DLD1 (cell line): ENCODE data around the gene HRH2.
"Not testable (repeated sequence)": the region's sequence is repeated elsewhere in the genome, so short reads cannot be mapped to it uniquely, and the experiment has no call there.

Experiments
- in situ Hi-C: cut with HindIII; loops from 2 replicates; pipeline ENCODE4 v1.10.0; 2017; ENCODE audit warnings: low sequenced_read_pairs

The HRH2 gene

GRCh38 chr5:175657593-175658271 is at the start of gene HRH2:
TSS of gene HRH2 (plus strand) at chr5:175658071. CDS start at chr5:175683234, 25,163 bp downstream.
- in situ Hi-C loops = no loop called here

DNA sequence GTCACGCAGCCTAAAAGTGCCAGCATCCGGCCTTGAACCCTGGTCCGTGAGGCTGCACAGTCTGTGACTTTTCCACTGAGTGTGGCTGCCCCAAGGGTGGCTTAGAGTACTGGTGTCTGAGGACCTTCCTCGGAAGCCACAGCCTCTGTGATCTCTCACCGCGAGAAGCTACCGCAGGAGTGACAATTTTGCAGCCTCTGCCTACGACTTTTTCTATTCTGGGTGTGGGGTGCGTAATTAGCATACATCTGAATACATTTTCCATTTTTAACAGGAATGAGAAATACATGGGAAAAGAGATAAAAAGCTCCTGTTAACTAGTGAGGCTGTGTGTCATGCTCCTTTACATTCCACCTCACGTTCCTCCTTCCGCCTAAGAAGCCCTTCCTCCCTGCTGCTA is 48.3 kb upstream of the HRH2 start:
- in situ Hi-C loops = no loop called here

- in situ Hi-C loops = no loop called here
Observed at GRCh38 chr5:175610381-175610780, 47.5 kb upstream of the HRH2 start.

GRCh38 chr5:175610898-175611297 is 47.0 kb upstream of the HRH2 start:
- in situ Hi-C loops = no loop called here

DNA sequence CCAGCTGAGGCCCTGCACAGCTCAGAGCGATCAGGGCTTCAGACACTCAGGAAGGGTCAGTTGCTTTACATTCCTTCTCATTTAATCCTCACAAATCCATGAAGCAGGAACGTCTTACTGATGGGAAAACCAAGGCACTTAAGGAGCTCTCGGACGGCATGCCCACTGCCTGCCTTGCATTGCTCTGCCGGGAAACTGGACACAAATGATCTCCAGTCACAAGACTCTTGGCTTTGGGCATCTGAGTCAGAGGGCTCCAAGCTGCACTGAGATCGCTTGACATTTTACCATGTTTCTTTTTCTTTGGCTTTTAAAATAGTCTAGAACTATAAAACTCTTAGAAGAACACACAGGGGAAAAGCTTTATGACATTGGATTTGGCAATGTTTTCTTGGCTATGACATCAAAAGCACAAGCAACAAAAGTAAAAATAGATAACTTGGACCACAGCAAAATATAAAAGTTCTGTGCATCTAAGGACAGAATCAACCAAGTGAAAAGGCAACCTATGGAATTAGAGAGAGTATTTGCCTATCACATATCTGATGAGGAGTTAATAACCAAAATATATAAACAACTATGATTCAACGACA is 43.6 kb upstream of the HRH2 start:
- in situ Hi-C loops = no loop called here

- in situ Hi-C loops = no loop called here
Observed at GRCh38 chr5:175614861-175615260, 43.0 kb upstream of the HRH2 start.

- in situ Hi-C loops = no loop called here
Observed at GRCh38 chr5:175616083-175616482, 41.8 kb upstream of the HRH2 start.

DNA sequence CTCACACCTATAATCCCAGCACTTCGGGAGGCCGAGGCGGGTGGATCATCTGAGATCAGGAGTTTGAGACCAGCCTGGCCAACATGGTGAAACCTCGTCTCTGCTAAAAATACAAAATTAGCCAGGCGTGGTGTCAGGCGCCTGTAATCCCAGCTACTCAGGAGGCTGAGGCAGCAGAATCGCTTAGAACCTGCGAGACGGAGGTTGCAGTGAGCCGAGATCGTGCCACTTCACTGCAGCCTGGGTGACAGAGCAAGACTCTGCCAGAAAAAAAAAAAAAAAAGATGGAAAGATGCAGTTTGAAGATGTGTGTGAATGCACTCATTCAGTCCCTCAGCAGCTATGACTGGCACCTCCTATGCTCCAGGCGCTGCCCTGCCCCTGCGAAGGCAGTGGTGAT is 41.3 kb upstream of the HRH2 start:
- in situ Hi-C loops = not testable (repeated sequence)

GRCh38 chr5:175617447-175617846 is 40.4 kb upstream of the HRH2 start:
- in situ Hi-C loops = no loop called here

DNA sequence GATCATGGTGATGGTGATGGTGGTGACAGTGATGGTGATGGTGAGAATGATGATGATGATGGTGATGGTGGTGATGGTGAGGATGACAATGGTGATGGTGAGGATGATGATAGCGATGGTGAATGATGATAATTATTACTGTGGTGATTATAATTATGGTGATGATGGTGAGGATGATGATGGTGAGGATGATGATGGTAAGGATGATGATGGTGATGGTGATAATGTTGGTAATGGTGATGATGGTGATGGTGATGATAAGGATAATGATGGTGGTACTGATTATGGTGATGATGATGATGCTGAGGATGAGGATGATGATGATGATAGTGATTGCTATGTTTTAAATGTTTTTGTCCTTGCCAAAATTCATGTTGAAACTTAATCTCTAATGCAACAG is 37.3 kb upstream of the HRH2 start:
- in situ Hi-C loops = no loop called here

GRCh38 chr5:175621971-175622370 is 35.9 kb upstream of the HRH2 start:
- in situ Hi-C loops = no loop called here

GRCh38 chr5:175623088-175623487 is 34.8 kb upstream of the HRH2 start:
- in situ Hi-C loops = no loop called here

DNA sequence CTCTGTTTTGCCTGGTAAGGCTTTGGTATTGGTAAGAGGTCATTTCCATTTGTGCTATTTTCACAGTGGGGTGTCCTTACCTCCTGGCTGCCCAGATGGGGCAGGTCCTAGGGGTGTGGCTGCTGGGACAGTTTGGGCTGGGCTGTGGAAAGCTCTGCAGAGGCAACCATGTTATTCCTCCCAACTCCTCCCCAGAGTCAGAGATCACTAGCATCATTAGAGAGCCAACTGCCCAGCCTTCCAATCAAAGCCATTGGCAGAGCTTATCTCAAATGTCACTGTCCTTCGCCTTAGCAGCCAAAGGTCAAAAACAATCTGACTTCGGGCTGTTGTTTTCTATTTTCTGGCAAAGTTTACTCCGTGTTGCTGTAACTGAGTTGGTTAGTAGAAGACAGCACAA is 33.6 kb upstream of the HRH2 start:
- in situ Hi-C loops = no loop called here

- in situ Hi-C loops = no loop called here
Observed at GRCh38 chr5:175627005-175627404, 30.9 kb upstream of the HRH2 start.

DNA sequence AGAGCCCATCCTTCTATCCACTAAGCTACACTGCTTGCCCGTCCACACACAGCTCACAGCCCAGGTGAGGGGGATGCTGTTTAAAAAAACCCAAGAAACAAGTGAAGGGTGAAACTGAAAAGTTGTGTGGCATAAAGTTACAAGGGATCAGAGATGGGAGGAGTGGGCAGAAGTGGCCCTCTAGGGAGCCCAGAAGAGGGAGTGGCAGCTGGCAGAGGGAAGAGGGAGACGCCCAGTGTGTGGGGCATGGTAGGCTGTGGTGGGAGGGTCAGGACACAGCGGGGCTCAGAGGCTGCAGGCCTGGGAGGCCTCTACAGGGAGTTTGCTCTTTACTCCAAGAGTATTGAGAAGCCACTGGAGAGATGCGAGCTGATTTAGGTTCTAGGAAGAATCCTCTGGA is 30.1 kb upstream of the HRH2 start:
- in situ Hi-C loops = no loop called here

DNA sequence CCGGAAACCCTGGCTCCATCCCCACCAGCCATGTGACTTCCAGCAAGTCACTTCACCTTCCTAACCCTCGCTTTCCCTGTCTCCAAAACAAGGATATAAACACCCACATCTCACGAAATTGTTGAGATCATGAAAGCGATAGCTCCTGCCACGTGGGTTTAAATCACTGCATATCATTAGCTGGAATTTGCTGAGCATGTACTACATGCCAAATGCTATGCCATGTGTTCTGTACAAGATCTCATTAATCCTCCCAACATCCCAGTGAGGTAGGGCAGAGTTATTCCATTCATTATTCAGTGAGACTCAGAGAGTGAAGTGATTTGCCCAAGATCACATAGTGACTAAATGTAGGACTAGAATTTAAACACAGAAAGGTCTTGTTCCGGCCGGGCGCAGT is 29.2 kb upstream of the HRH2 start:
- in situ Hi-C loops = no loop called here

DNA sequence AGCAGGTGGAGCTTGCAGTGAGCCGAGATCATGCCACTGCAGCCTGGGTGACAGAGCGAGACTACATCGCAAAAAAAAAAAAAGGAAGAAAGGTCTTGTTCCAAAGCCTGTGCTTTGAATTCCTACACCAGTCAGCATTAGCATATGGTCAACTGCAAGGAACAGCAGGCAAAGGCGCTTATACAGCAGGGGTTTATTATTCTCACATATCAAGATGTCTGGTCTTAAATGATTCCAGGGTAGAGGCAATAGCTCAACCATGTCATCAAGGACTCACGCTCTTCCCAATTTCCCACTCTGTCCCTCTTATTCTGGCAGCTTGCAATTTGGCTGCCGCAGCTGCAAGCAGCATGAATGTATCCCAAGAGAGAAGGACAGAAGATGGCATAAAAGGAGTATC is 28.6 kb upstream of the HRH2 start:
- in situ Hi-C loops = no loop called here

DNA sequence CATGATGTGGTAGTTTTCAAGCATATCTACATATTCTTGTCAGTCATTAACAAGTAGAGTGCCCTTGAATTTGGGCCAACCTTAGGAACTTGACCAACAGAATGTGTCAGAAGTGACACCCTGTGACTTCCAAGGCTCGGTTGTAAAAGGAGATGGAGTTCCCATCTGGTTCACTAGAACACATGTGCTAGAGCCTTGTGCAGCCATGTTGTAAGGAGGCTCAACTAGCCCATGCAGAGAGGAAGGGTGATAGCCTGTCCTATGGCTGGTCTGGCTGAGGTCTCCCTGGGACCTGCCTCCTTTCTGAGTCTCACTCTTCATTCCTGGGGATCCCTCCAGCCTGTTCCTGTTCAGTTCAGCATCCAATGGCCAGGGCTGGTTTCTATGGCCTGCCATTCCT is 28.1 kb upstream of the HRH2 start:
- in situ Hi-C loops = no loop called here

DNA sequence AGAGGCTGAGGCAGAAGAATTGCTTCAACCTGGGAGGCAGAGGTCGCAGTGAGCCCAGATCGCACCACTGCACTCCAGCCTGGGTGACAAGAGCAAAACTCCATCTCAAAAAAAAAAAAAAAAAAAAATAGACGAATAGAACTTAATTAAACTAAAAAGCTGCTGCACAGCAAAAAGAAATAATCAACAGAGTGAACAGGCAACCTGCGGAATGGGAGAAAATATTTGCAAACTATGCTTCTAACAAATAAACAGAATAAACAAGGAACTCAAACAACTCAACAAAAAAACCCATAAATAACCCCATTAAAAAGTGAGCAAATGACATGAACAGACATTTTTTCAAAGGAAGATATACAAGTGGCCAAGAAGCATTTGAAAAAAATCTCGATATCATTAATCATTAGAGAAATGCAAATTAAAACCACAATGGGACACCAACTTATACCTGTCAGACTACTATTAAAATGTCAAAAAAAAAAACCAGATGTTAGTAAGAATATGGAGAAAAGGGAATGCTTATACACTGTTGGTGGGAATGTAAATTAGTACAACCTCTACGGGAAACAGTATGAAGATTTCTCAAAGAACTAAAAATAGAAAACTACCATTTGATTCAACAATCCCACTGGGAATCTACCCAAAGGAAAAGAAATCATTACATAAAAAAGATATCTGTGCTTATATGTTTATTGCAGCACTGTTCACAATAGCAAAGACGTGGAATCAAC is 21.9 kb upstream of the HRH2 start:
- in situ Hi-C loops = no loop called here

DNA sequence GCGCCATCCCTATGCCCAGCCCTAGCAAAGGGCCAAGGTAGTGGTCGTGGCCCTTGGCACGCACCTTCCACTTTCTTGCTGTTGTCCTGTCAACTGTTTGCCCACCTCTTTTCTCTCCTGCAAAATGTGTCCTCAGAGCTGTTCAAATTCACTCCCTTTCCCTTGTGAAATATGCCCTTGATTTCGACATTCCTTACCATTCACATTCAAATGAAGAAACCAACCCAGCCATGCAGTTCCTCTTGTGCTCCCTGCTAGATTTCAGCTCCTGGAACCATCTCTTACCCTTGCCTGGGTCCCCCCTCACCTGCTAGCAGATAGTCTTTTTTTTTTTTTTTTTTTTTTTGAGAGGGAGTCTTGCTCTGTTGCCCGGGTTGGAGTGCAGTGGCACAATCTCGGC is 19.6 kb upstream of the HRH2 start:
- in situ Hi-C loops = no loop called here

DNA sequence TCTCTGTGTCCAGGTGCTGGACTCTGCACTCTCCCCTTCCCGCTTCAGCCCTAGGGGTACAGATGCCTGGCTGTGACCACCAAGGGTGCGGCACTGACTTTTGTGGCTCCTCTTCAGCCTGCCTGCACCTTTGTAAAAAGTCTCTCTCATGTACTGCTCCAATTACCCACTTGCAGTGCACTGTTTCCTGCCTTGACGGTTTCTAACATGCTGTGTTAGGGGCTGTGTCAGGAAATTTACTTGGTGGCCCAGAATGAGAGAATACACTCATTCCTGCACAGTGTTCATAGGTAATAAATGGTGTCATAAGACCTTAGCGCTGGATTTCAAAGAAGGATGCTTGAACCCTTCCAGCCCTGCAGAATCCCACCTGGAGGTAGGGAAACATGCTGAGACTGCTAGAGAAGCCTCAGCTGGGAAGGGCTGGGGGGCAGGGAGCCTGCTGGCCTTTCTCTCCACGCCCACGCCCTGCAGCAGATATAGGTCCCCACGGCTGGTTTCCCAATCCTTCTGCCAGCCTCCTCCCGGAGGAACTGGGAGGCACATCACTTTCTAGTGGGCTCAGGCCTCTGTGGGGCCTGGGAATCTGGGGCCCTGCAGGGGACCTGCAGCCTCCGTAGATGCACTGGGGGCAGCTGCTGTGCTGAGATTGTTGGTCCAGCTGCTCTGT is 17.6 kb upstream of the HRH2 start:
- in situ Hi-C loops = no loop called here

GRCh38 chr5:175642998-175643397 is 14.9 kb upstream of the HRH2 start:
- in situ Hi-C loops = no loop called here
